ENCODE results near the gene SYS1. TPM values are rescaled to one million over a fixed set of nuclear protein-coding genes. Genes with fewer than 3 reads are reported as not detected.
A peak's percentile ranks its signal among the peaks of the same experiment; 100 is the strongest.

The SYS1 gene
- total RNA-seq, 1 experiment from 2014 or later = 29.1 TPM

GRCh38 chr20:45322952-45323383, 40.0 kb upstream of the SYS1 start:
- ChIA-PET CTCF (interaction anchor here (0.6 to 1.5 kb wide), 9 partner anchors 11 to 448 kb away, joined by 3 to 10 read pairs (median 4); no protein-coding TSS in a partner anchor), POLR2A (no interaction called here)
- Histone ChIP-seq H3K4me1 (ENCODE audit: control insufficient read depth, insufficient read depth, low read length) (peaks cover 10% of the 10 kb centered on the region), H3K27ac (ENCODE audit: low read length) (no peak overlapping the region), H3K36me3 (ENCODE audit: control insufficient read depth, insufficient read depth, low read length) (0 out of 2 replicates have a peak, but pooled peaks cover 5% of the 10 kb centered on the region), H3K4me3 (ENCODE audit: low read depth in 2 of 2, low read length in 2 of 2) (no peak overlapping the region), H3K9me3 (ENCODE audit: control insufficient read depth, insufficient read depth, low read depth, low read length) (no peaks in the 10 kb centered on the region), H3K27me3 (ENCODE audit: control insufficient read depth, insufficient read depth, low read length) (no peaks in the 10 kb centered on the region)
- no peak for TF ChIP-seq SIN3A (IDR thresholded peaks at IDR 0.05; ENCODE audit: borderline replicate concordance, insufficient read depth, low read depth, low read length)
- TF ChIP-seq POLR2AphosphoS5 (IDR thresholded peaks at IDR 0.05; ENCODE audit: low read depth, low read length) = no peak
- no peak for TF ChIP-seq TCF7L2 (IDR thresholded peaks at IDR 0.05; ENCODE audit: low read depth, low read length)
- TF ChIP-seq REST (IDR thresholded peaks at IDR 0.05; ENCODE audit: insufficient read depth in 1 of 2, low read depth in 2 of 2, low read length in 1 of 2) = no peak
- TF ChIP-seq CTCF (IDR thresholded peaks at IDR 0.05) = peak; percentile 74
- DNase-seq (ENCODE audit: low read depth, low spot score) (no peak), ATAC-seq (peak; percentile 61)
- BruUV-seq (replicated peaks) = no TSS peak
- in situ Hi-C loops (cut with HindIII; ENCODE audit: low pct_unique_long_range_greater_than_20kb, low sequenced_read_pairs) (no loop called here), intact Hi-C loops (cut with micrococcal nuclease; ENCODE audit: unreplicated experiment) (loop anchor here (5.0 to 10.0 kb wide), 2 partner anchors 114 to 452 kb away; no protein-coding TSS in a partner anchor)

- CTCF ChIA-PET = interaction anchor here (0.6 to 1.5 kb wide), 3 partner anchors 12 to 445 kb away, joined by 3 to 10 read pairs (median 3); no protein-coding TSS in a partner anchor
- TF ChIP-seq TCF7L2 (IDR thresholded peaks at IDR 0.05; ENCODE audit: low read depth, low read length) (no peak), REST (IDR thresholded peaks at IDR 0.05; ENCODE audit: insufficient read depth in 1 of 2, low read depth in 2 of 2, low read length in 1 of 2) (no peak), SIN3A (IDR thresholded peaks at IDR 0.05; ENCODE audit: borderline replicate concordance, insufficient read depth, low read depth, low read length) (no peak), CTCF (IDR thresholded peaks at IDR 0.05) (no peak), POLR2AphosphoS5 (IDR thresholded peaks at IDR 0.05; ENCODE audit: low read depth, low read length) (no peak; the same call in 1 of the 2 replicates)
- 0 out of 2 replicates have a peak, but pooled peaks have one; percentile 15 for ATAC-seq
These were observed 39.2 kb upstream of the SYS1 start for GRCh38 chr20:45323731-45324130.

More at GRCh38 chr20:45323731-45324130, 39.2 kb upstream of the SYS1 start:
- 0 out of 2 replicates have a peak, but pooled peaks cover 7% of the 10 kb centered on the region for H3K36me3 ChIP-seq (ENCODE audit: control insufficient read depth, insufficient read depth, low read length)
- POLR2A ChIA-PET = no interaction called here
- H3K27ac ChIP-seq (ENCODE audit: low read length) = no peak overlapping the region
- no peak for DNase-seq (ENCODE audit: low read depth, low spot score)
- intact Hi-C loops (cut with micrococcal nuclease; ENCODE audit: unreplicated experiment) (loop anchor here (5.0 to 10.0 kb wide), 2 partner anchors 114 to 451 kb away; no protein-coding TSS in a partner anchor), in situ Hi-C loops (cut with HindIII; ENCODE audit: low pct_unique_long_range_greater_than_20kb, low sequenced_read_pairs) (no loop called here)
- H3K4me3 ChIP-seq (ENCODE audit: low read depth in 2 of 2, low read length in 2 of 2) = no peak overlapping the region
- no TSS peak for BruUV-seq (replicated peaks)
- H3K27me3 ChIP-seq (ENCODE audit: control insufficient read depth, insufficient read depth, low read length) = no peaks in the 10 kb centered on the region
- H3K9me3 ChIP-seq (ENCODE audit: control insufficient read depth, insufficient read depth, low read depth, low read length) = no peaks in the 10 kb centered on the region
- H3K4me1 ChIP-seq (ENCODE audit: control insufficient read depth, insufficient read depth, low read length) = peaks cover 6% of the 10 kb centered on the region
